Type B pancreatic cell (in vitro differentiated cells): ENCODE results near the gene MSH2. TPM values are rescaled to one million over a fixed set of nuclear protein-coding genes. Genes with fewer than 3 reads are reported as not detected.

Experiments
- DNase-seq: peaks from one replicate; pipeline ENCODE4 v3.0.0; 2021; ENCODE audit warnings: mixed read lengths; ENCODE audit not compliant: unreplicated experiment; ENCODE audit errors: extremely low spot score
- H3K27ac Mint-ChIP-seq: 2 replicates; pipeline ENCODE4 v1.8.0; 2021; ENCODE audit warnings: mild to moderate bottlenecking, mixed read lengths
- H3K27me3 Mint-ChIP-seq: 2 replicates; pipeline ENCODE4 v1.8.0; 2021; ENCODE audit warnings: mixed read lengths
- H3K36me3 Mint-ChIP-seq: 2 replicates; pipeline ENCODE4 v1.8.0; 2021; ENCODE audit warnings: mixed read lengths
- H3K4me1 Mint-ChIP-seq: one replicate; pipeline ENCODE4 v1.8.0; 2021; ENCODE audit warnings: mixed read lengths; ENCODE audit not compliant: unreplicated experiment
- H3K4me3 Mint-ChIP-seq: 2 replicates; pipeline ENCODE4 v1.8.0; 2021; ENCODE audit warnings: mild to moderate bottlenecking, mixed read lengths
- H3K9me3 Mint-ChIP-seq: 2 replicates; pipeline ENCODE4 v1.8.0; 2021; ENCODE audit warnings: mixed read lengths
- CTCF ChIP-seq: fragments of 200-600 bp; sonication (generic); conservative IDR thresholded peaks from 2 replicates; pipeline ENCODE4 v1.5.0; 2021; ENCODE audit warnings: antibody characterized with exemption, mild to moderate bottlenecking
- total RNA-seq: library from RNA; stranded (reverse); gene quantifications from 2 replicates; pipeline ENCODE4 v1.2.1, GENCODE V29; 2021; ENCODE audit warnings: low replicate concordance

MSH2 gene
- total RNA-seq, 1 donor from 2014 or later = 53.3 TPM

GRCh38 chr2:47512581-47513083 is 109.7 kb downstream of the MSH2 start:
- Mint-ChIP-seq H3K36me3 (no peaks in the 10 kb centered on the region), H3K4me3 (no peak overlapping the region), H3K27me3 (no peaks in the 10 kb centered on the region), H3K27ac (no peak overlapping the region), H3K4me1 (peaks cover 8% of the 10 kb centered on the region), H3K9me3 (no peaks in the 10 kb centered on the region)
- no peak for TF ChIP-seq CTCF
- no peak for DNase-seq

- Mint-ChIP-seq H3K4me1 (peaks cover 8% of the 10 kb centered on the region), H3K36me3 (no peaks in the 10 kb centered on the region), H3K27ac (no peak overlapping the region), H3K27me3 (no peaks in the 10 kb centered on the region), H3K4me3 (no peak overlapping the region), H3K9me3 (no peaks in the 10 kb centered on the region)
- no peak for TF ChIP-seq CTCF
- DNase-seq = no peak
These were observed 111.1 kb downstream of the MSH2 start for GRCh38 chr2:47513981-47514520.

- no peak for DNase-seq
- no peaks in the 10 kb centered on the region for H3K27me3 Mint-ChIP-seq
- H3K4me3 Mint-ChIP-seq = no peak overlapping the region
- H3K4me1 Mint-ChIP-seq = peaks cover 8% of the 10 kb centered on the region
- H3K9me3 Mint-ChIP-seq = no peaks in the 10 kb centered on the region
- H3K27ac Mint-ChIP-seq = no peak overlapping the region
- H3K36me3 Mint-ChIP-seq = no peaks in the 10 kb centered on the region
- TF ChIP-seq CTCF = no peak
These were observed 113.6 kb downstream of the MSH2 start for GRCh38 chr2:47516360-47517104.

GRCh38 chr2:47518497-47519146 is 115.7 kb downstream of the MSH2 start:
- no peak for TF ChIP-seq CTCF
- Mint-ChIP-seq H3K4me3 (no peak overlapping the region), H3K27me3 (no peaks in the 10 kb centered on the region), H3K27ac (no peak overlapping the region), H3K36me3 (no peaks in the 10 kb centered on the region), H3K9me3 (no peaks in the 10 kb centered on the region), H3K4me1 (peaks cover 8% of the 10 kb centered on the region)
- DNase-seq = no peak

- Mint-ChIP-seq H3K9me3 (no peaks in the 10 kb centered on the region), H3K27ac (no peak overlapping the region), H3K27me3 (no peaks in the 10 kb centered on the region), H3K4me3 (no peak overlapping the region), H3K4me1 (peaks cover 8% of the 10 kb centered on the region), H3K36me3 (no peaks in the 10 kb centered on the region)
- TF ChIP-seq CTCF = no peak
- no peak for DNase-seq
These were observed 116.2 kb downstream of the MSH2 start for GRCh38 chr2:47519147-47519537.
